Activated naive CD4-positive, alpha-beta T cell treated with anti-CD3 and anti-CD28 coated beads, Interleukin-2, amount 50 U/mL, for 72 hours (primary cell): ENCODE measurements around the gene TBC1D2B. TPM values are rescaled to one million over a fixed set of nuclear protein-coding genes. Genes with fewer than 3 reads are reported as not detected.

Experiments
- ATAC-seq, 2 donors: fragments of 150-1000 bp; cut with Tn5 transposase; 2 replicates each; pipeline ENCODE4 v1.10.0; 2021; ENCODE audit warnings: mild to moderate bottlenecking in 2 of 2, moderate library complexity in 2 of 2
- DNase-seq, 2 donors: peaks; one replicate each; pipeline ENCODE4 v3.0.0; 2021 to 2022; ENCODE audit warnings: low spot score in 2 of 2
- H3K27ac Mint-ChIP-seq, 2 donors: one replicate each; pipeline ENCODE4 v1.8.0; 2022; ENCODE audit warnings: mild to moderate bottlenecking in 2 of 2, mixed read lengths in 2 of 2
- H3K36me3 Mint-ChIP-seq, 2 donors: one replicate each; pipeline ENCODE4 v1.8.0; 2022; ENCODE audit warnings: mixed read lengths in 2 of 2
- H3K9me3 Mint-ChIP-seq, 2 donors: one replicate each; pipeline ENCODE4 v1.8.0; 2022; ENCODE audit warnings: mixed read lengths in 2 of 2
- total RNA-seq, 2 donors: library from RNA; stranded (reverse); gene quantifications; one replicate each; pipeline ENCODE4 v1.2.3, GENCODE V29; 2022

The TBC1D2B gene
- total RNA-seq, 2 donors from 2014 or later, result 55.9 to 82.2 TPM

- no peak for DNase-seq
- no peak for ATAC-seq
- peak overlapping the region; percentile 71 to 91 for H3K27ac Mint-ChIP-seq
- peaks cover 4 to 40% of the 10 kb centered on the region in 2 donors for H3K36me3 Mint-ChIP-seq
- no peaks in the 10 kb centered on the region for H3K9me3 Mint-ChIP-seq
These were observed 25.5 kb downstream of the TBC1D2B start for GRCh38 chr15:78052001-78052401.

GRCh38 chr15:78051596-78051995, 25.9 kb downstream of the TBC1D2B start:
- H3K36me3 Mint-ChIP-seq, result peaks cover 4 to 44% of the 10 kb centered on the region in 2 donors
- ATAC-seq (no peak), DNase-seq (no peak)
- H3K9me3 Mint-ChIP-seq, result no peaks in the 10 kb centered on the region
- H3K27ac Mint-ChIP-seq, result peak overlapping the region; percentile 71 to 91

- no peak for DNase-seq
- ATAC-seq, result peak; percentile 13 to 43
- Mint-ChIP-seq H3K36me3 (peaks cover 4 to 47% of the 10 kb centered on the region in 2 donors), H3K27ac (peak overlapping the region; percentile 72 to 91), H3K9me3 (no peaks in the 10 kb centered on the region)
These were observed 26.7 kb downstream of the TBC1D2B start for GRCh38 chr15:78050826-78051225.

- DNase-seq (no peak), ATAC-seq (no peak)
- Mint-ChIP-seq H3K9me3 (no peaks in the 10 kb centered on the region), H3K27ac (peak overlapping the region; percentile 72 to 91), H3K36me3 (peaks cover 4 to 44% of the 10 kb centered on the region in 2 donors)
These were observed 27.1 kb downstream of the TBC1D2B start for GRCh38 chr15:78050441-78050809.

- Mint-ChIP-seq H3K36me3 (peaks cover 4 to 43% of the 10 kb centered on the region in 2 donors), H3K9me3 (no peaks in the 10 kb centered on the region), H3K27ac (peak overlapping the region; percentile 72 to 91)
- ATAC-seq (peak; percentile 68 to 69), DNase-seq (peak in 1 of 2 donors; percentile 66)
These were observed 27.6 kb downstream of the TBC1D2B start for GRCh38 chr15:78049691-78050440.

- DNase-seq (no peak), ATAC-seq (no peak)
- peak overlapping the region; percentile 50 to 61 for H3K27ac Mint-ChIP-seq
- H3K36me3 Mint-ChIP-seq, result peaks cover 4 to 45% of the 10 kb centered on the region in 2 donors
- no peaks in the 10 kb centered on the region for H3K9me3 Mint-ChIP-seq
These were observed 28.9 kb downstream of the TBC1D2B start for GRCh38 chr15:78048628-78048920.

- Mint-ChIP-seq H3K27ac (peak overlapping the region; percentile 50 to 86), H3K9me3 (no peaks in the 10 kb centered on the region), H3K36me3 (peaks cover 0 to 45% of the 10 kb centered on the region in 2 donors)
- ATAC-seq, result no peak
- no peak for DNase-seq
These were observed 29.5 kb downstream of the TBC1D2B start for GRCh38 chr15:78047761-78048627.

GRCh38 chr15:78046796-78047341, 30.6 kb downstream of the TBC1D2B start:
- peak; percentile 51 to 68 for ATAC-seq
- peak overlapping the region; percentile 50 to 86 for H3K27ac Mint-ChIP-seq
- peak in 1 of 2 donors; percentile 42 for DNase-seq
- no peaks in the 10 kb centered on the region for H3K9me3 Mint-ChIP-seq
- H3K36me3 Mint-ChIP-seq, result peaks cover 7 to 44% of the 10 kb centered on the region in 2 donors

- no peaks in the 10 kb centered on the region for H3K9me3 Mint-ChIP-seq
- DNase-seq, result no peak
- peak overlapping the region in 1 of 2 donors; percentile 92 for H3K27ac Mint-ChIP-seq
- peaks cover 7 to 46% of the 10 kb centered on the region in 2 donors for H3K36me3 Mint-ChIP-seq
- no peak for ATAC-seq
These were observed 32.3 kb downstream of the TBC1D2B start for GRCh38 chr15:78045189-78045588.

- Mint-ChIP-seq H3K9me3 (no peaks in the 10 kb centered on the region), H3K27ac (peak overlapping the region; percentile 48 to 92), H3K36me3 (peaks cover 7 to 52% of the 10 kb centered on the region in 2 donors)
- ATAC-seq (peak; percentile 67 to 72), DNase-seq (no peak)
These were observed 32.9 kb downstream of the TBC1D2B start for GRCh38 chr15:78044407-78045155.

GRCh38 chr15:78041946-78042345, 35.6 kb downstream of the TBC1D2B start:
- ATAC-seq, result no peak
- DNase-seq, result no peak
- no peaks in the 10 kb centered on the region for H3K9me3 Mint-ChIP-seq
- peaks cover 11 to 52% of the 10 kb centered on the region in 2 donors for H3K36me3 Mint-ChIP-seq
- peak overlapping the region in 1 of 2 donors; percentile 27 for H3K27ac Mint-ChIP-seq

- ATAC-seq, result no peak
- Mint-ChIP-seq H3K27ac (peak overlapping the region; percentile 77 to 97), H3K9me3 (no peaks in the 10 kb centered on the region), H3K36me3 (peaks cover 11 to 46% of the 10 kb centered on the region in 2 donors)
- no peak for DNase-seq
These were observed 36.8 kb downstream of the TBC1D2B start for GRCh38 chr15:78040653-78041244.

GRCh38 chr15:78038585-78039247, 38.8 kb downstream of the TBC1D2B start:
- DNase-seq (no peak), ATAC-seq (no peak)
- peak overlapping the region in 1 of 2 donors; percentile 82 for H3K27ac Mint-ChIP-seq
- H3K9me3 Mint-ChIP-seq, result no peaks in the 10 kb centered on the region
- H3K36me3 Mint-ChIP-seq, result peaks cover 11 to 34% of the 10 kb centered on the region in 2 donors

GRCh38 chr15:78037779-78038305, 39.7 kb downstream of the TBC1D2B start:
- H3K27ac Mint-ChIP-seq, result peak overlapping the region; percentile 73 to 82
- no peaks in the 10 kb centered on the region for H3K9me3 Mint-ChIP-seq
- DNase-seq, result no peak
- peaks cover 11 to 25% of the 10 kb centered on the region in 2 donors for H3K36me3 Mint-ChIP-seq
- ATAC-seq, result no peak

GRCh38 chr15:78037328-78037727, 40.2 kb downstream of the TBC1D2B start:
- no peak for ATAC-seq
- DNase-seq, result no peak
- peak overlapping the region; percentile 0 to 82 for H3K27ac Mint-ChIP-seq
- peaks cover 6 to 20% of the 10 kb centered on the region in 2 donors for H3K36me3 Mint-ChIP-seq
- no peaks in the 10 kb centered on the region for H3K9me3 Mint-ChIP-seq
